Kidney (tissue), 14 donors: ENCODE measurements around the gene SBF2. TPM values are rescaled to one million over a fixed set of nuclear protein-coding genes. Genes with fewer than 3 reads are reported as not detected.

Source experiments
- DNase-seq, 5 donors: peaks; one replicate each; pipeline ENCODE4 v3.0.0-alpha.2; 2013 to 2020
- FAIRE-seq: peaks from 2 replicates; lab custom pipeline; 2012; peaks lifted over from hg19 to GRCh38; lab: Jason Lieb, UNC
- H3K27ac ChIP-seq, 2 donors: one replicate each; pipeline ENCODE4 v1.7.0; 2013; ENCODE audit warnings: low read depth in 2 of 2, low read length in 2 of 2, inconsistent platforms in 1 of 2
- H3K27me3 ChIP-seq: one replicate; pipeline ENCODE4 v1.7.1; 2013; ENCODE audit warnings: low read length, inconsistent platforms; ENCODE audit not compliant: control insufficient read depth, insufficient read depth
- H3K36me3 ChIP-seq, 3 donors: one replicate each; pipeline versions ENCODE4 v1.7.0 to v1.7.1; 2013; ENCODE audit warnings: low read length in 3 of 3, control low read depth in 1 of 3, inconsistent platforms in 1 of 3; ENCODE audit not compliant: insufficient read depth in 3 of 3, control insufficient read depth in 2 of 3
- H3K4me1 ChIP-seq, 3 donors: one replicate each; pipeline versions ENCODE4 v1.7.0 to v1.7.1; 2013; ENCODE audit warnings: low read length in 3 of 3, inconsistent platforms in 1 of 3, low read depth in 1 of 3; ENCODE audit not compliant: control insufficient read depth in 2 of 3, insufficient read depth in 2 of 3
- H3K4me3 ChIP-seq, 3 donors: one replicate each; pipeline versions ENCODE4 v1.7.0 to v1.8.1; 2013; ENCODE audit warnings: low read length in 3 of 3, control low read depth in 1 of 3, inconsistent platforms in 1 of 3
- H3K9ac ChIP-seq, 3 donors: one replicate each; pipeline versions ENCODE4 v1.7.0 to v1.7.1; 2013; ENCODE audit warnings: low read length in 3 of 3, control low read depth in 1 of 3, inconsistent platforms in 1 of 3
- H3K9me3 ChIP-seq, 3 donors: one replicate each; pipeline versions ENCODE4 v1.7.0 to v1.7.1; 2013; ENCODE audit warnings: low read length in 3 of 3, control low read depth in 1 of 3, inconsistent platforms in 1 of 3; ENCODE audit not compliant: control insufficient read depth in 2 of 3, insufficient read depth in 1 of 3
- CTCF ChIP-seq: IDR thresholded peaks from 3 replicates; pipeline ENCODE4 v1.5.1; 2012; ENCODE audit warnings: mild to moderate bottlenecking, moderate library complexity, borderline replicate concordance; ENCODE audit not compliant: insufficient read depth; ENCODE audit errors: extremely low read depth
- intact Hi-C: fragments of 100-400 bp; cut with DNase I; formaldehyde crosslinking; loops from one replicate; pipeline ENCODE4 v1.11.1; 2022
- polyA plus RNA-seq: library from polyadenylated mRNA; stranded (reverse); fragments of 350-450 nt; fragmentation: Illumina TruSeq; extraction: RNeasy Lipid Tissue Mini Kit (QIAGEN cat#74804); gene quantifications from one replicate; pipeline ENCODE4 v1.2.3, GENCODE V29; 2014; ENCODE audit warnings: low read depth, low replicate concordance; ENCODE audit not compliant: insufficient read depth
- total RNA-seq: library from RNA; stranded (reverse); fragmentation: NEBNext Ultra II Directional; extraction: Animal tissue kit (Norgen Biotek cat#: 25700); gene quantifications from one replicate; pipeline ENCODE4 v1.2.1, GENCODE V29; 2021
- donor health status: control.
- donor health status: control.
- donor health status: control.
- donor health status: control.
- donor health status: control.
- donor health status: DM: yes; HTN: yes; CAD: no.
- donor health status: Normal renal cell carcinoma (clear cell type).

The SBF2 gene
- total and polyA plus RNA-seq, 2 donors from 2014 or later, result 13.1 to 55.4 TPM

- Histone ChIP-seq H3K4me1 (no peaks in the 10 kb centered on the region), H3K27me3 (no peaks in the 10 kb centered on the region), H3K36me3 (no peaks in the 10 kb centered on the region), H3K9me3 (no peaks in the 10 kb centered on the region), H3K9ac (no peak overlapping the region), H3K27ac (no peak overlapping the region), H3K4me3 (no peak overlapping the region)
- DNase-seq, result no peak
- no peak for FAIRE-seq
- TF ChIP-seq CTCF, result no peak
- intact Hi-C loops, result no loop called here
These were observed 47.0 kb downstream of the SBF2 start for GRCh38 chr11:10247011-10247410.

GRCh38 chr11:10243896-10244575 lies 50.0 kb downstream of the SBF2 start:
- no peaks in the 10 kb centered on the region for H3K36me3 ChIP-seq
- FAIRE-seq, result no peak
- no peak overlapping the region for H3K9ac ChIP-seq
- H3K27ac ChIP-seq, result no peak overlapping the region
- H3K4me3 ChIP-seq, result no peak overlapping the region
- H3K27me3 ChIP-seq, result no peaks in the 10 kb centered on the region
- no peak for TF ChIP-seq CTCF
- no peaks in the 10 kb centered on the region for H3K9me3 ChIP-seq
- no peaks in the 10 kb centered on the region for H3K4me1 ChIP-seq
- DNase-seq, result no peak
- intact Hi-C loops, result no loop called here

DNA sequence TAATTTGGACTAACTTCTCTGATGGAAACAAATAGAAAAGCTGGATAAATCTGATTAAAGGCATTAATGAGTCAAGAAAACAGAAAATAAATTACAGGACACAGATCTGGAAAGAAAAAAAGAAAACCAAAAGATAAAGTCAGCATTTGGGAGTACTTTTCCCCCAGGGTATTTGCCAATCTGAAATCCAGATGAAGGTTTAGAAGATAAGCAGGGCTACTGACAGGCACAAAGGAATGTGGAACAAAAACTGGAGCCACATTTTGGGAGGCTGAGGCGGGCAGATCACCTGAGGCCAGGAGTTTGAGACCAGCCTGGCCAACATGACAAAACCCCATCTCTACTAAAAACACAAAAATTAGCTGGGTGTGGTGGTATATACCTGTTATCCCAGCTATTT lies 57.2 kb downstream of the SBF2 start:
- Histone ChIP-seq H3K36me3 (no peaks in the 10 kb centered on the region), H3K4me1 (no peaks in the 10 kb centered on the region), H3K9ac (no peak overlapping the region), H3K4me3 (no peak overlapping the region), H3K27me3 (no peaks in the 10 kb centered on the region), H3K9me3 (no peaks in the 10 kb centered on the region), H3K27ac (no peak overlapping the region)
- FAIRE-seq (no peak), DNase-seq (no peak)
- intact Hi-C loops, result no loop called here
- TF ChIP-seq CTCF, result no peak

DNA sequence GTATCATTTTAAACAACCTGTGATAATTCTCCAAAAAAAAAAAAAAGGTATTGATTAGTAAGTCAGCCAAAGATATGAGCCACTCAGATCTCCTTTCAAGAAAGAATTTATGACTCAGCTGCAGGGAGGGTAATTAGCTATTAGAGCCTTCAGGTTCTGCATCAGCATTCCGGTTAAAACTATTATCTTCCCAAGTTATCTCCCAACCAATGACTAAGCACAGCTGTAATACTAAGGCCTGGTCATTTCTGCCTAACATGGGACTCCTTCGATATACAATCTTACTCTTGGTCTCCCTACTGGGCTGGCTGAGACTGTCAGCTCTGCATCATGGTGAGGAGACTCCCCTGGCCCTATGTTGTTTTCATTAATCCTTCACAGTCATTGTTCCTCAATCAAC lies 60.4 kb downstream of the SBF2 start:
- Histone ChIP-seq H3K9me3 (no peaks in the 10 kb centered on the region), H3K4me1 (no peaks in the 10 kb centered on the region), H3K4me3 (no peak overlapping the region), H3K9ac (no peak overlapping the region), H3K36me3 (no peaks in the 10 kb centered on the region), H3K27me3 (no peaks in the 10 kb centered on the region), H3K27ac (no peak overlapping the region)
- no peak for TF ChIP-seq CTCF
- DNase-seq (no peak), FAIRE-seq (no peak)
- intact Hi-C loops, result no loop called here
